Measurements from ENCODE around the gene PEF1. TPM values are rescaled to one million over a fixed set of nuclear protein-coding genes. Genes with fewer than 3 reads are reported as not detected.

The PEF1 gene
- total RNA-seq, 1 donor from 2014 or later = 70.9 TPM

DNA sequence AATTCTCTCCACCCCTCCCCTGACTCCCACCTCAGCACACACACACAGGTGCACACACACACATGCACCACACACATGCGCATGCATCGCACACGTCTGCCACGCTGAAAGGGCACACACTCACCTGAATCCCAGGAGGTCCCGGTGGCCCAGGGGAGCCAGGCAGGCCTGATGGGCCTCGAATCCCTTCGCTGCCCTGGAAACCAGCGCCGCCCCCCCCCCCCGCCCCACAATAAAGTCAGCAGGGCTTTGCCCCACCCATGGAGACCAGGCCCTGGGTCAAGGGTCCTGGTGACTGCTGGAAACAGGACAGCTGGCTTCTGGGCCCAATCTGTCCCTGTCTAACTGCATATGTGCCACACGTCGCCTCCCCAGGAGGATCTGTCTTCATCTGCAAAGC is 17.8 kb upstream of the PEF1 start:
- H3K27ac Mint-ChIP-seq (ENCODE audit: unreplicated experiment) = no peak overlapping the region
- H3K4me3 Mint-ChIP-seq (ENCODE audit: unreplicated experiment) = no peak overlapping the region
- DNase-seq (ENCODE audit: low spot score) = no peak
- peaks cover 7% of the 10 kb centered on the region for H3K36me3 Mint-ChIP-seq (ENCODE audit: low read depth, unreplicated experiment)
- no peaks in the 10 kb centered on the region for H3K9me3 Mint-ChIP-seq (ENCODE audit: unreplicated experiment)
- peaks cover 14% of the 10 kb centered on the region for H3K4me1 Mint-ChIP-seq (ENCODE audit: unreplicated experiment)
- TF ChIP-seq, protein P1, sequence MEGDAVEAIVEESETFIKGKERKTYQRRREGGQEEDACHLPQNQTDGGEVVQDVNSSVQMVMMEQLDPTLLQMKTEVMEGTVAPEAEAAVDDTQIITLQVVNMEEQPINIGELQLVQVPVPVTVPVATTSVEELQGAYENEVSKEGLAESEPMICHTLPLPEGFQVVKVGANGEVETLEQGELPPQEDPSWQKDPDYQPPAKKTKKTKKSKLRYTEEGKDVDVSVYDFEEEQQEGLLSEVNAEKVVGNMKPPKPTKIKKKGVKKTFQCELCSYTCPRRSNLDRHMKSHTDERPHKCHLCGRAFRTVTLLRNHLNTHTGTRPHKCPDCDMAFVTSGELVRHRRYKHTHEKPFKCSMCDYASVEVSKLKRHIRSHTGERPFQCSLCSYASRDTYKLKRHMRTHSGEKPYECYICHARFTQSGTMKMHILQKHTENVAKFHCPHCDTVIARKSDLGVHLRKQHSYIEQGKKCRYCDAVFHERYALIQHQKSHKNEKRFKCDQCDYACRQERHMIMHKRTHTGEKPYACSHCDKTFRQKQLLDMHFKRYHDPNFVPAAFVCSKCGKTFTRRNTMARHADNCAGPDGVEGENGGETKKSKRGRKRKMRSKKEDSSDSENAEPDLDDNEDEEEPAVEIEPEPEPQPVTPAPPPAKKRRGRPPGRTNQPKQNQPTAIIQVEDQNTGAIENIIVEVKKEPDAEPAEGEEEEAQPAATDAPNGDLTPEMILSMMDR (IDR thresholded peaks at IDR 0.05; ENCODE audit: unreplicated experiment) = no peak
- peaks cover 7% of the 10 kb centered on the region for H3K27me3 Mint-ChIP-seq (ENCODE audit: unreplicated experiment)

DNA sequence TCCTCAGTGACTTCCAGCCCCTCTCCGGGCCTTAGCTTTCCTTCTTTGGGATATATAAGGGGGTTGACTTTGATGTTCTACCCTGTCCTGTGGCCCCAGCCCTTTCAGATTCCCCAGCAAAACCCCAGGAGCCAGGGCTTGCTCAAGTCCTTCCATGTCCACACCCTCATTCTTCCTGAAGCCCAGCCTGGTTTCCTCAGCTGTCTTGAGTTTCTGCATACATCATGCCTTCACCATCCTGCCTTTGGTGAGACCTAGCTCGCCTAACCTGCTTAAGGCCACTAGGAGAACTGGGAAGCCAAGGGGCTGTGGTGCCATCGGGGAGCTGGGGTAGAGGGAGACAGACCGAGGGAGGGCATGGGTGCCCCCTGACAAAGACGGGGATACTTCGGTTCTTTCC is 17.2 kb upstream of the PEF1 start:
- peaks cover 7% of the 10 kb centered on the region for H3K27me3 Mint-ChIP-seq (ENCODE audit: unreplicated experiment)
- H3K9me3 Mint-ChIP-seq (ENCODE audit: unreplicated experiment) = no peaks in the 10 kb centered on the region
- H3K4me3 Mint-ChIP-seq (ENCODE audit: unreplicated experiment) = no peak overlapping the region
- H3K4me1 Mint-ChIP-seq (ENCODE audit: unreplicated experiment) = peaks cover 14% of the 10 kb centered on the region
- H3K36me3 Mint-ChIP-seq (ENCODE audit: low read depth, unreplicated experiment) = peaks cover 7% of the 10 kb centered on the region
- DNase-seq (ENCODE audit: low spot score) = no peak
- H3K27ac Mint-ChIP-seq (ENCODE audit: unreplicated experiment) = no peak overlapping the region
- TF ChIP-seq, protein P1 (IDR thresholded peaks at IDR 0.05; ENCODE audit: unreplicated experiment) = no peak

DNA sequence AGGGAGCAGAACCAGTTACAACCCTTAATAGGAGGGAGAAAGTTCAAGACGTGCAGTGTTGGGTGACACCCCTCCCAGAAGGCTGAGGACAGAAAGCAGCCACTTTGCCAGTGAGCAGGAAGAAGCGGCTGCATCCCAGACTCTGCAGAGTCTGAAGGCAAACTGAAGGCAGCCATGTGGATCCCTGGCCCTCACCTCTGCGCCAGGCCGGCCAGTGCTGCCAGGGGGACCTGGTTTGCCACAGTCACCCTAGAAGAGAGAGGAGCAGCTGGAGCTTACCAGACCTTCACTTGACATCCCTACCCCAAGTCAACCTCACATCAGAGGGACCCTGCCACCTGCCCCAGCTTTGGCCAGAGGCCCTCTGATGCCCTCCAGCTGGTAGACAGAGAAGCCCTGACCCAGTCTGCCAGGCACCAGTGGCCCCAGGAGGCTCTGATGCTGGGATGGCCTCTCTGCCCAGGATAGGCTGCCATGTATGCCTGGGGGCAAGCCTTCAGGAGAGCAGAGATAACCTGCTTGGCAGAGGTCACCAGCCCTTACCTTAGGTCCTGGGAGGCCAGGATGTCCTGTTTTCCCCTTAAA is 16.3 kb upstream of the PEF1 start:
- H3K9me3 Mint-ChIP-seq (ENCODE audit: unreplicated experiment) = no peaks in the 10 kb centered on the region
- peaks cover 3% of the 10 kb centered on the region for H3K36me3 Mint-ChIP-seq (ENCODE audit: low read depth, unreplicated experiment)
- no peak overlapping the region for H3K27ac Mint-ChIP-seq (ENCODE audit: unreplicated experiment)
- DNase-seq (ENCODE audit: low spot score) = no peak
- no peak overlapping the region for H3K4me3 Mint-ChIP-seq (ENCODE audit: unreplicated experiment)
- TF ChIP-seq, protein P1 (IDR thresholded peaks at IDR 0.05; ENCODE audit: unreplicated experiment) = no peak
- peaks cover 7% of the 10 kb centered on the region for H3K27me3 Mint-ChIP-seq (ENCODE audit: unreplicated experiment)
- H3K4me1 Mint-ChIP-seq (ENCODE audit: unreplicated experiment) = peaks cover 13% of the 10 kb centered on the region

DNA sequence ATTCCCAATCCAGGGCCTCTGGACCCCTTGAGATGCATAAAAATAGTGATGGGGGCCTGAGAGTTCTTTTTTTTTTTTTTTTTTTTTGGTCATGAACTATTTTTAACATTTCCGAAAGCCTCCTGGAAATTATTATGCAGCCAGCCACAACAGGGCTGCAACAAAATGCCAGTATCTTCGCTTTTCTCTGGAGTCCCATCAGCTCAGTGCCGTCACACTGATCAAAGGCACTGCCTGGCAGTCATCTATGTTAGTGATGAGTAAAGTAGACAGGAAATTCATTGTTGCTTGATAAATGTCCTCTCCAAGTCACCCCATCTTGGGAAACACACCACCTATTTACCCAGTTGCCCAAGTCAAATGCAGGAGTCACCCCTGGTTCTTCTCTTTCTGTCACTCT is 15.2 kb upstream of the PEF1 start:
- TF ChIP-seq, protein P1 (IDR thresholded peaks at IDR 0.05; ENCODE audit: unreplicated experiment) = no peak
- H3K36me3 Mint-ChIP-seq (ENCODE audit: low read depth, unreplicated experiment) = peaks cover 3% of the 10 kb centered on the region
- no peak for DNase-seq (ENCODE audit: low spot score)

DNA sequence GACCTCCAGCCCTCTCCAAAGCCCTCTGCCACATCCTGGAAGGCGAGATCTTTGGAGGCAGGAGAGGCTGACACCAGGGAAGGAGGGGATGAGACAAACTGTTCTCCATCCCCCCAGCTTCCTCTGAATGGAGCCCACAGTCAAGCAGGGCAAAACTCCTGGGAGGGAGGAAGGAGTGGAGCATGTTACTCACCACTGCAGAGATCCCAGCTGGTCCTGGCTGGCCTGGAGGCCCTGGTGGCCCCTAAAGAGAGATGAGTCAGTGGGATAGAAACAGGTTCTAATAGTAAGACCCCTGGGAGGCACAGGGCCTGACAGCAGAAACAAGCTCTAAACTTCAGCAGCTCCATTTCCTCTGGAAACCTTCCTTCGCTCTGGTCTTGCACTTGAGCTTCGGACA is 14.0 kb upstream of the PEF1 start:
- TF ChIP-seq, protein P1 (IDR thresholded peaks at IDR 0.05; ENCODE audit: unreplicated experiment) = no peak
- H3K4me1 Mint-ChIP-seq (ENCODE audit: unreplicated experiment) = peaks cover 16% of the 10 kb centered on the region
- peaks cover 9% of the 10 kb centered on the region for H3K27me3 Mint-ChIP-seq (ENCODE audit: unreplicated experiment)
- no peak for DNase-seq (ENCODE audit: low spot score)
- H3K9me3 Mint-ChIP-seq (ENCODE audit: unreplicated experiment) = no peaks in the 10 kb centered on the region
- H3K36me3 Mint-ChIP-seq (ENCODE audit: low read depth, unreplicated experiment) = peaks cover 3% of the 10 kb centered on the region
- no peak overlapping the region for H3K27ac Mint-ChIP-seq (ENCODE audit: unreplicated experiment)
- H3K4me3 Mint-ChIP-seq (ENCODE audit: unreplicated experiment) = no peak overlapping the region

More for the DNA sequence above, 15.2 kb upstream of the PEF1 start:
- H3K9me3 Mint-ChIP-seq (ENCODE audit: unreplicated experiment) = no peaks in the 10 kb centered on the region
- no peak overlapping the region for H3K4me3 Mint-ChIP-seq (ENCODE audit: unreplicated experiment)
- H3K4me1 Mint-ChIP-seq (ENCODE audit: unreplicated experiment) = peaks cover 16% of the 10 kb centered on the region
- H3K27me3 Mint-ChIP-seq (ENCODE audit: unreplicated experiment) = peaks cover 7% of the 10 kb centered on the region
- H3K27ac Mint-ChIP-seq (ENCODE audit: unreplicated experiment) = no peak overlapping the region

Measured in endothelial cell (in vitro differentiated cells).